CD4-positive, alpha-beta T cell (primary cell): ENCODE measurements around the gene EDEM1. TPM values are rescaled to one million over a fixed set of nuclear protein-coding genes. Genes with fewer than 3 reads are reported as not detected.

Source experiments
- ATAC-seq: fragments of 200-7000 bp; cut with Tn5 transposase; one replicate; pipeline ENCODE4 v1.10.0; 2022; ENCODE audit warnings: mild to moderate bottlenecking; ENCODE audit not compliant: poor library complexity
- CTCF ChIA-PET: fragments of 350-600 bp; sonication (Branson Sonifier 250); formaldehyde crosslinking; loops from one replicate; lab custom pipeline; 2021; ENCODE audit warnings: antibody characterized with exemption, inconsistent platforms; lab: Charles Lee
- POLR2A ChIA-PET: fragments of 350-600 bp; sonication (Branson Sonifier 250); formaldehyde crosslinking; loops from one replicate; lab custom pipeline; 2021; ENCODE audit warnings: antibody characterized with exemption, inconsistent platforms; lab: Charles Lee
- DNase-seq, 14 experiments: peaks; one replicate each; pipeline ENCODE4 v3.0.0-alpha.2; 2013 to 2020; ENCODE audit warnings: mixed read lengths in 2 of 14
- H3K27ac ChIP-seq, 2 donors: one replicate each; pipeline versions ENCODE4 v1.5.1 to v1.7.0; 2013; ENCODE audit warnings: low read length in 2 of 2, low read depth in 1 of 2, mild to moderate bottlenecking in 1 of 2
- H3K27me3 ChIP-seq, 2 experiments: 1 replicate in 1 of 2; 2 replicates in 1 of 2; pipeline versions ENCODE4 v1.6.1 to v1.7.0; 2013; ENCODE audit warnings: low read length in 2 of 2, control low read depth in 1 of 2, mild to moderate bottlenecking in 1 of 2, moderate library complexity in 1 of 2; ENCODE audit not compliant: insufficient read depth in 2 of 2, control insufficient read depth in 1 of 2
- H3K36me3 ChIP-seq: one replicate; pipeline ENCODE4 v1.6.1; 2013; ENCODE audit warnings: low read length, control low read depth; ENCODE audit not compliant: insufficient read depth
- H3K4me1 ChIP-seq: one replicate; pipeline ENCODE4 v1.6.1; 2013; ENCODE audit warnings: low read length, control low read depth; ENCODE audit not compliant: insufficient read depth
- H3K4me3 ChIP-seq: one replicate; pipeline ENCODE4 v1.5.1; 2013; ENCODE audit warnings: mild to moderate bottlenecking, low read length, moderate library complexity
- H3K9me3 ChIP-seq, 2 experiments: 1 replicate in 1 of 2; 2 replicates in 1 of 2; pipeline versions ENCODE4 v1.6.1 to v1.7.0; 2013; ENCODE audit warnings: low read length in 2 of 2, mild to moderate bottlenecking in 2 of 2, control low read depth in 1 of 2, moderate library complexity in 1 of 2; ENCODE audit not compliant: control insufficient read depth in 1 of 2, insufficient read depth in 1 of 2
- H3K27ac Mint-ChIP-seq: one replicate; pipeline ENCODE4 v1.8.0; 2020; ENCODE audit warnings: mixed read lengths
- H3K27me3 Mint-ChIP-seq: one replicate; pipeline ENCODE4 v1.8.0; 2021; ENCODE audit warnings: mixed read lengths
- H3K36me3 Mint-ChIP-seq: one replicate; pipeline ENCODE4 v1.8.0; 2021; ENCODE audit warnings: low read depth, mixed read lengths
- H3K4me1 Mint-ChIP-seq: one replicate; pipeline ENCODE4 v1.8.0; 2021; ENCODE audit warnings: low read depth, mixed read lengths
- H3K4me3 Mint-ChIP-seq: one replicate; pipeline ENCODE4 v1.8.0; 2020; ENCODE audit warnings: mild to moderate bottlenecking, mixed read lengths
- H3K9me3 Mint-ChIP-seq: one replicate; pipeline ENCODE4 v1.8.0; 2020; ENCODE audit warnings: mixed read lengths
- intact Hi-C, 2 experiments: fragments of 100-400 bp; cut with DNase I in 1 of 2; cut with micrococcal nuclease in 1 of 2; formaldehyde crosslinking; loops; one replicate each; pipeline versions ENCODE4 v1.15.1 to v1.9.0; 2023 to 2025; cut with DNase I, micrococcal nuclease
- total RNA-seq, 174 experiments: library from RNA in 2 of 174; stranded (reverse) in 2 of 174; gene quantifications; one replicate each; pipeline ENCODE4 v1.2.3 and lab custom pipeline; 2021 to 2026
- TF ChIP-seq, protein P1 (sequence below): fragments of 200-600 bp; IDR thresholded peaks from one replicate; pipeline ENCODE4 v1.8.0; 2022; ENCODE audit warnings: antibody characterized with exemption, mild to moderate bottlenecking

EDEM1 gene
- total RNA-seq, 2 experiments from 2014 or later, result 106 to 114 TPM

DNA sequence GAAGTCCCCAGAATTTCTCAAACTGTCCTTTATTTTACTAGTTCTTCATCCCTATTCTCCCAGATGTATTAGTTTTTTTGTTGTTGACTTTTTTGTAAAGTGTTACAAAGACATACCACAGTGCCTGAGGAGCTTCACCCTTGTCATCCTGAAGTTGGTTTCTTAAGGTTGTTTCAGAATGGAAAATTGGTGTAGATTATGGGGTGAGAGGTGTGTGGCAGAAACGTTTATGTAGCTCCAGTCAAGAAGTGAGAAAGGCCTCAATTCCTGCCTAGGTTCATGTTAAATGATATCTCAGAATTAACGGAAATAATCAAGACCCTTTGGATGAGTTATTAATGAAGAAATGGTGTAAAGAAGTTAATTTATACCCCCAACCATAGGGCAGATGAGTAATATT, 6.8 kb downstream of the EDEM1 start:
- Histone ChIP-seq H3K36me3 (peaks cover 10% of the 10 kb centered on the region), H3K4me3 (no peak overlapping the region), H3K27ac (peak overlapping the region; percentile 48 to 71), H3K27me3 (no peaks in the 10 kb centered on the region), H3K9me3 (no peaks in the 10 kb centered on the region), H3K4me1 (peaks cover 73% of the 10 kb centered on the region)
- TF ChIP-seq, protein P1, sequence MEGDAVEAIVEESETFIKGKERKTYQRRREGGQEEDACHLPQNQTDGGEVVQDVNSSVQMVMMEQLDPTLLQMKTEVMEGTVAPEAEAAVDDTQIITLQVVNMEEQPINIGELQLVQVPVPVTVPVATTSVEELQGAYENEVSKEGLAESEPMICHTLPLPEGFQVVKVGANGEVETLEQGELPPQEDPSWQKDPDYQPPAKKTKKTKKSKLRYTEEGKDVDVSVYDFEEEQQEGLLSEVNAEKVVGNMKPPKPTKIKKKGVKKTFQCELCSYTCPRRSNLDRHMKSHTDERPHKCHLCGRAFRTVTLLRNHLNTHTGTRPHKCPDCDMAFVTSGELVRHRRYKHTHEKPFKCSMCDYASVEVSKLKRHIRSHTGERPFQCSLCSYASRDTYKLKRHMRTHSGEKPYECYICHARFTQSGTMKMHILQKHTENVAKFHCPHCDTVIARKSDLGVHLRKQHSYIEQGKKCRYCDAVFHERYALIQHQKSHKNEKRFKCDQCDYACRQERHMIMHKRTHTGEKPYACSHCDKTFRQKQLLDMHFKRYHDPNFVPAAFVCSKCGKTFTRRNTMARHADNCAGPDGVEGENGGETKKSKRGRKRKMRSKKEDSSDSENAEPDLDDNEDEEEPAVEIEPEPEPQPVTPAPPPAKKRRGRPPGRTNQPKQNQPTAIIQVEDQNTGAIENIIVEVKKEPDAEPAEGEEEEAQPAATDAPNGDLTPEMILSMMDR, result no peak
- peak overlapping the region; percentile 22 for H3K4me3 Mint-ChIP-seq
- CTCF ChIA-PET, result no interaction called here
- intact Hi-C loops, result loop anchor here (10.0 kb wide), 2 partner anchors 210 to 360 kb away; no protein-coding TSS in a partner anchor
- POLR2A ChIA-PET, result interaction anchor here (1.2 to 1.5 kb wide), 2 partner anchors 12 to 21 kb away, joined by 4 read pairs; no protein-coding TSS in a partner anchor
- peaks cover 4% of the 10 kb centered on the region for H3K9me3 Mint-ChIP-seq
- H3K36me3 Mint-ChIP-seq, result peaks cover 83% of the 10 kb centered on the region
- no peaks in the 10 kb centered on the region for H3K27me3 Mint-ChIP-seq
- ATAC-seq, result no peak
- no peak for DNase-seq
- H3K4me1 Mint-ChIP-seq, result peaks cover 84% of the 10 kb centered on the region
- H3K27ac Mint-ChIP-seq, result peak overlapping the region; percentile 87

DNA sequence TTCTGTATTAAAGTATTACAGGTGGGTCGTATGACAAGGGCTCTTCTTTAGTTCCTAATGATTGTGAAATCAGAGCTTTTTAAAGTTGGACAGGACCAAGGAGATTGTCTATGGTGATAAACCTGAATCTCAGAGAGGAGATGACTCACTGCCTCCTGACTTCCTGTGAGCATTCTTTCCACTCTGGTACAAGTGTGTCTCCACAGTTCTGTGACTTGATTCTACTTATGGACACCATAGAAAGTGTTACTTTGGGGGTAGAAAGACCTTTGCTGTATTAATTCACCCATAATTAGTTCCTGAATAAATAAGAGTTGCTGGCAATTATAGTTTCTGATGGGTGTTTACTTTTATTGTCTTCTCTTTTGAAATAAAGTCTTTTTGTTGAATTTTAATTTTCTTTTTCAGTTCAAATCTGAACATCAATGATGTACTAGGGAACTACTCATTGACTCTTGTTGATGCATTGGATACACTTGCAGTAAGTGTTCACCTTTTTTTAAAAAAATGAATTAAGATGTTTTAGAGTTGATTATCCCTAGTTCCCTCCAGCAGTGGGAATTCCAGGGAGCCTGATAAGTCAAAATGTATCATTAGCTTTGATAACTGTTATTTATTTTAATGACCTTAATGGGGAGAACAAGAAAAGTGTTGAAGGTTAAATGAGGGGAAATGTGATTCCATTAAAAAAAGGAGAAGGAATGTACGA, 7.4 kb downstream of the EDEM1 start:
- intact Hi-C loops, result loop anchor here (10.0 kb wide), 2 partner anchors 210 to 360 kb away; no protein-coding TSS in a partner anchor
- H3K27me3 ChIP-seq, result no peaks in the 10 kb centered on the region
- H3K4me3 Mint-ChIP-seq, result peak overlapping the region; percentile 22

DNA sequence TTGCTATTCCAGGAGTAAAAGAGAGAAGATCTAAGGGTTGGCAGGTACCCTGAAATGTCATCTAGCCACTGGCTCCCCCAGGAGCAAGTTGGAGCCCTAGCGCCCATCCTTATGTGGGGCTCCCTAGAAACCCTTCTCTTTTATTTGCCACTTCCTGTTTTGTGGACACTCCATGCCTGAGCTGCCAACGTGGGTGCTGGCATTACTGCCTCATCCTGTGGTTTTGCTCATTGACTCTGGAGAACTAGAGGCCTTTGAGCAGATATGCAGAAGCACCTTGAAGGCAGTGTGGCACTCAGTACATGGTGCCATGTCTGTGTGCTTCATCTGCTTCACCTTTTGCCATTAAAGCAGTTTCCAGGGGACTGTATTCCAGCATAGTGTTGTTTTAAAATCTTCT, 8.1 kb downstream of the EDEM1 start:
- intact Hi-C loops, result loop anchor here (10.0 kb wide), 2 partner anchors 211 to 361 kb away; no protein-coding TSS in a partner anchor
- no peaks in the 10 kb centered on the region for H3K27me3 ChIP-seq
- DNase-seq, result peak in 5 of 14 experiments; percentile 17 to 69 (median 66)
- Mint-ChIP-seq H3K4me1 (peaks cover 89% of the 10 kb centered on the region), H3K4me3 (peak overlapping the region; percentile 63), H3K36me3 (peaks cover 84% of the 10 kb centered on the region), H3K27ac (peak overlapping the region; percentile 87), H3K9me3 (peaks cover 4% of the 10 kb centered on the region), H3K27me3 (no peaks in the 10 kb centered on the region)
- no peak for ATAC-seq
- POLR2A ChIA-PET, result interaction anchor here (1.1 to 5.3 kb wide), 3 partner anchors 9 to 74 kb away, joined by 3 to 185 read pairs (median 12); partner anchors contain the start of gene EDEM1
- TF ChIP-seq, protein P1, result no peak
- peaks cover 78% of the 10 kb centered on the region for H3K4me1 ChIP-seq
- H3K27ac ChIP-seq, result peak overlapping the region; percentile 48 to 71
- H3K4me3 ChIP-seq, result no peak overlapping the region
- peaks cover 21% of the 10 kb centered on the region for H3K36me3 ChIP-seq
- CTCF ChIA-PET, result interaction anchor here (0.8 kb wide), 1 partner anchor 844 kb away, joined by 4 read pairs; no protein-coding TSS in a partner anchor
- H3K9me3 ChIP-seq, result no peaks in the 10 kb centered on the region

More for the DNA sequence above, 7.4 kb downstream of the EDEM1 start:
- H3K27ac Mint-ChIP-seq, result peak overlapping the region; percentile 87
- H3K4me1 ChIP-seq, result peaks cover 80% of the 10 kb centered on the region
- H3K36me3 Mint-ChIP-seq, result peaks cover 84% of the 10 kb centered on the region
- no peaks in the 10 kb centered on the region for H3K27me3 Mint-ChIP-seq
- ChIA-PET CTCF (interaction anchor here (0.8 kb wide), 1 partner anchor 844 kb away, joined by 4 read pairs; no protein-coding TSS in a partner anchor), POLR2A (interaction anchor here (1.1 to 5.3 kb wide), 3 partner anchors 8 to 73 kb away, joined by 3 to 185 read pairs (median 4); partner anchors contain the start of gene EDEM1)
- DNase-seq, result peak in 8 of 14 experiments; percentile 18 to 85 (median 39)
- peaks cover 4% of the 10 kb centered on the region for H3K9me3 Mint-ChIP-seq
- peaks cover 90% of the 10 kb centered on the region for H3K4me1 Mint-ChIP-seq
- no peaks in the 10 kb centered on the region for H3K9me3 ChIP-seq
- TF ChIP-seq, protein P1, result no peak
- H3K36me3 ChIP-seq, result peaks cover 15% of the 10 kb centered on the region
- peak; percentile 56 for ATAC-seq
- H3K4me3 ChIP-seq, result no peak overlapping the region
- H3K27ac ChIP-seq, result peak overlapping the region; percentile 48 to 71
